UCSD-AML1 (cell line): ENCODE data around the gene RAC2.
A peak's percentile ranks its signal among the peaks of the same experiment; 100 is the strongest.

ENCODE experiments used
- DNase-seq: peaks from one replicate; lab custom pipeline; 2025; ENCODE audit not compliant: unreplicated experiment; lab: John Stamatoyannopoulos, UW

Gene RAC2

DNA sequence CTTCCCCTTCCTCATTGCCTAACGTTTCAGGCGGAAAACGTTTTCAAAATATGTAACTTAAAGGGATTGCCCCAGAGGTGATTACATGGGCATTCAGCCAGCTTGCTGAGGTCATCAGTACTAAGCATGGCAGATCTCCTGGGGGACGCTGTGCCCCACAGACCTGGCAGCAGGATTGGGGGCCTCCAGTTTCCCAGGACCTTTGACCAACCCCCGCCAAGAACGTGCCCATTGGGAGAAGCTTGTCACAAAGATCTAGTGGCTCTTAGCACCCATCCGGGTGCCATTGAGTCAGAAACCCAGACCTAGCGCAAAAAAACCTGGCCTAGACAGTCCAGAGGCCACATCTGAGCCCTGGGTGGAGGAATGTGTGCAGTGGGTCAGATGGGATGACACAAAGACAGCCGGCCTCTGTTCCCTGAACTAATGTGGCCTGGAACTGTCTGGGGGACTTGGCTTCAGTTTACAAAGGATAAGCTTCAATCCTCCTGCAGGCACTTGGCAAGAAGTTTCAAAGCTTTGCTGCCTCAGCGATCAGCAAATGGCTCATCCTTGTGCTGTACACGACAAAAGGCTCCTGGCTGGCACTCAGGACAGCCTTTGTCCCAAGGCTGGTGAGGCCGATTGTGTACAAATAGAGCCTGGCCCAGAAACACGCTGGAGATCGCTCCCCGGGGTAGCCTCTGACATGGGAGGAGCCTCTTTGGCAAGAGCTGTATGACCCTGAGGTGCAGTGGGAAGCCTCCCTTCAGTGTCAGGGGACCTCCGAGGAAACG lies 65.5 kb downstream of the RAC2 start:
- no peak for DNase-seq

DNA sequence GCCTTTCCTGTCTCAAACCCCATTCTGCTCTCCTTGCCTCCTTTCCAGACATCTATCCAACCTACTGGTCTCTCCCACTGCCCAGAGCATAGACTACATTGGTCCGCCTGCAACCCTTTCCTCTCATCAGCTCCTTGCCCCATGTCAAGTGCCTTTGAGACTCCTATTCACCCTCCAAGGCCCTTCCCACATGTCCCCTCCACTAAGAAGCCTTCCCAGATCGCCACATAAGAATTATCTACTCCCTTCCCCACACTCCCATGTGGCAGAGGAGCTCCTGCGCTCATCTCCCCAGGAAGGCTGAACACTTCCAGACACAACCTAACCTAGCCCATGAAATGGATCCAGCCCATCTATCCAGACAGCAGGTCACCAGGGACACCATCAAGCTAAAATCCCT lies 66.3 kb downstream of the RAC2 start:
- DNase-seq, result no peak

DNA sequence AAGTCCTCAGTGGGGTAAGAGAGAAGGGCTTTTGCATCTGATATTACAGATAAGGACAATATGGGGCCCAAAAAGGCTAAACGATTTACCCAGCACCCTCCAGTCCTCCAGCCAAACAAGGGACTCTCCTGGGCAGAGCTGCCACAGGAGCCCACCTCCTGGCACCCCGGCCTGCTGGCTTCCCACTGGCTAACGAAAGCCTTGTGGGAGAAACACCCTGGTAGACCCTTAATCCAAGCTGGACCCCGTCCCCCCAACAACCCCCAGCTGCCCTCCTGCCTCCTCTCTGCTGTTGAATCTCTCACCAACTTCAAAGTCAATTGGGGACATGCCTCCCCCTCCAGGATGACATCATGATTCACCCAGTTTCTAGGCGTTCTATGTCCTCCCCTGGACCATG lies 66.8 kb downstream of the RAC2 start:
- DNase-seq, result no peak

DNA sequence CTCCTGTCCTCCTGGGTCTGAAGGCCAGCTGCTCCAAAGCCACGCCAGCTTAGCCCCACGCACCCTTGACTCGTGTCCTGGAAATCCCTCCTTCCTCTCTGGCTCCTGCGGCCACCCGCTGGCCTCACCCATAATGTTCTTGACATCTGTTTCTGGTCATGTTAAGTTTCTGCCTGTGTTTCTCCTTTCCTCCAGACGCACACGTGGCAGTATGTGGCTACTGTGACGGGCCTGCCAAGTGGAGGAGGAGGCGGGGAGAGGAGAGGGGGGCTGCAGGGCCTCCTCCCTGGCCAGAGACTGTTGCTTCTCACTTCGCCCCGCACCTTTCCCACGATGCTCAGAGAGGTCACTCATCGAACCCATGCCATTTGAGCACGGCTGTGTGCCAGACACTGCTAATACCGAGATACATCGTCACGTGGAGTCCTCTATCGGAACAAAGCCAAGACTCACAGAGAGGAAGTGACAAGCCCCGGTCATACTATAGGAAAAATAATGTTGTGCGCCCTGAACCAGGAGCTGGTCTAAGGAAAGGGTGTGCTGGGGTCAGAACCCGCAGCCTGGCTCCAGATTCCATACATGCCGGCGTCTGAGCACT lies 67.5 kb downstream of the RAC2 start:
- peak; percentile 79 for DNase-seq

DNA sequence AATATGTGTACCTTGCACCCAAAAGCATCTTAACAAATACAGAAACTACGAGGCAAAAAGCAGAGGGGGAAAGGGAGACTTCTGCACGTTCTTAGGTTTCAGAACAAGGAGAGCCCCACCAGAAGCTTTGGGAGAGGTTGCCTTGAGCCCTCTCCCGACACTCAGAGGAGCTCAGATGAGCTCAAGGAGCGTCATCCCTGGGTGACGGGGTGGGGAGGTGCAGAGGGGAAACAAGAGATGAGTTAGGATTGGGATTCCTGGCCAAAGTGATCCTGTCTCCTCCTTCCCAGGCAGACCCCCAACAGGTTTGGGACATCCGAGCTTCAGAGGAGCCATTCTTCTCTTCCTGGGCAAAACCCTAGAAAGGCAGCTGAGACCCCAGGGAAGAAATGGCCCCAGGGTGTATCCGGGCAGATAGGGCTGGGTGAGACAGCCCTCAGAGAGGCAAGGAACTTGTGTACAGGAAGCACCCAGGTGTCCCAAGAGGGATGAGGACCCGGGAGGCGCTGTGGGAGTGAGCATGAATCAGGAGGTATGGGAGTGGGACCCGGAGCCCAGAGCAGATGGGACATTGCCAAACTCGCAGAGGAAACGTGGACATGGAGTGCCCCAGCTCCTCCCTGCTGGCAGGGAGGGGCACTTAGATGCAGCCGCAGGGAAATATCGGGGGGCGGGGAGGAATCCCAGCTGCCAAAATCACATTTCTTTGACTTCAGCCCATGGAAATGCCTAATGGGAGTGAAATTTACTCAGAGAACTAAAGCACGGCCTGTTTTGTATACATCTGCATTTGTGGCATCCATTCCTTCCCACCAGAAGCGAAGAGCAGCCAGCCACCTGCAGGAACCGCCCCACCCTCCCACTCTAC lies 68.4 kb downstream of the RAC2 start:
- no peak for DNase-seq
